Purkinje cell (primary cell): Measurements from ENCODE around the gene SCN1B. TPM values are rescaled to one million over a fixed set of nuclear protein-coding genes. Genes with fewer than 3 reads are reported as not detected.

Experiments
- polyA plus RNA-seq: library from polyadenylated mRNA; unstranded; fragments of >200 nt; fragmentation: Nextera tagmentation; gene quantifications from 2 replicates; pipeline ENCODE4 v1.2.1, GENCODE V29; 2014

Gene SCN1B
- 1.9 and 2.0 TPM in 2 replicates for polyA plus RNA-seq

DNA sequence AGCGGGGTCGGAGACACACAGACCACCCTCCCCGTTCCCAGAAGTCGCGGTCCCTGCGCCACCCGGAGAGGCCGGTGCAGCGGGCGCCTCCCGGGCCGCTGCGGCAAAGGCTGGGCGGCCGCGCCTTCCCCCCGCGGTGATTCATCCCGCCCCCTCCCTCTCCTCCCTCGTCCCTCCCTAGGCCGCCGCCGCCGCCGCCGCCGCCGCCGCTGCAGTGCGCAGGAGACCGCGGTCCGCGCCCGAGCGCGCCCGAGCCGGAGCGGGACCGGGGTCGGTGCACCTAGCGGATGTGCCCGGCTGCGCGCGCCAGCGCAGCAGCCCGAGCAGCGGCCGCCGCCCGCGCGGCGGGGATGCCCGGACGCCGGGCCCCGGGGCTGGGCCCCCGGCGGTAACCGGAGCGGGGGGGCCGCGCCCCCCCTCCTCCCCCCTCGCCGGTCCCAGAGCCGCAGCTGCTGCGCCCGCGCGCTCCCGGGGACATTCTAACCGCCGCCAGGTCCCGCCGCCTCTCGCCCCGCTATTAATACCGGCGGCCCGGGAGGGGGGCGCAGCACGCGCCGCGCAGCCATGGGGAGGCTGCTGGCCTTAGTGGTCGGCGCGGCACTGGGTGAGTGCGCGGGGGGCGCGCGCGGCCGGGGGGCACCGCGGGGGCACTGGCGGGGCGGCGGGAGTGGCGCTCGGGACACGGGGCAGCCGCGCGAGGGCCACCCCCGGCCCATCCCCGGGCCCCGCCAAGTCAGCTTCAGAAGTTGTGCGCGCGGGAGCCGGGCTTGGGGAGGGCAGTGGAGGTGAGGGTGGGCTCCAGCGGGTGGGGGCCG lies at the start of gene SCN1B:
Gene SCN1B, plus strand, starts transcription at position 214 of the 815 bp plus-strand sequence. Its CDS starts 351 bp downstream, at position 565.

GRCh38 chr19:34999498-35000337 lies 30.6 kb upstream of the SCN1B start, which contains the start of gene GRAMD1A:
TSS of gene GRAMD1A (plus strand) at chr19:35000323. CDS start at chr19:35000479, 156 bp downstream.

DNA sequence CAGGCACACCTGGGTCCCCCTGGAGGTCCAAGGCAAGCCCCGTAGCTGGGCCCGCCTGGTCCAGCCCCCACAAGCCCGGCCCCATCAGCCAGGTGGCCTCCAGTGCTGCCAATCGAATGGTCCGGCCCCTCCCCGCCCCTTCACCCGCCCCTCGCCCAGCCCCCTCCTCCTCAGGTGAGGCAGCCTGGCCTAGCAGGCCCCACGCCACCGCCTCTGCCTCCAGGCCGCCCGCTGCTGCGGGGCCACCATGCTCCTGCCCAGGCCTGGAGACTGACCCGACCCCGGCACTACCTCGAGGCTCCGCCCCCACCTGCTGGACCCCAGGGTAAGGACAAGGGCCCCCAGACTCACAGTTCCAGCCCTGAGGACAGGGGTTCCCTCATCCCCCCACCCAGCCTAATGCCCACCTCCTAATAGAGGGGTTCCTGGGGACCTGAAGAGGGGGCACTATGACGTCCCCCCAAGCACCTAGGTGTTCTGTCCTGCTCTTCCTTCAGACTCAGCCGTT lies 11.3 kb downstream of the SCN1B start, which contains the start of gene HPN:
Gene HPN, plus strand, starts transcription at position 174 of the 508 bp plus-strand sequence. CDS start 786 bp downstream, outside the sequence.

Other genes starting within 250 kb of the SCN1B start
- 4.4 and 4.6 TPM in 2 replicates for gene ZNF30, start 103.6 kb upstream of the SCN1B start, polyA plus RNA-seq
- gene ZNF792, start 66.2 kb upstream of the SCN1B start, polyA plus RNA-seq, result 0.50 TPM in 1 of 2 replicates, not detected in the other
- 0.64 and 1.0 TPM in 2 replicates for gene GRAMD1A, start 30.1 kb upstream of the SCN1B start, polyA plus RNA-seq
- gene HPN, start 11.3 kb downstream of the SCN1B start, polyA plus RNA-seq, result 0.13 and 0.67 TPM in 2 replicates
- gene FXYD3, start 85.4 kb downstream of the SCN1B start, polyA plus RNA-seq, result 0.67 and 3.5 TPM in 2 replicates
- 2.8 and 6.4 TPM in 2 replicates for gene LGI4, start 104.6 kb downstream of the SCN1B start, polyA plus RNA-seq
- 6.4 and 8.3 TPM in 2 replicates for gene FXYD1, start 108.4 kb downstream of the SCN1B start, polyA plus RNA-seq
- gene FXYD7, start 112.8 kb downstream of the SCN1B start, polyA plus RNA-seq, result 62.3 and 64.4 TPM in 2 replicates
- gene FXYD5, start 124.3 kb downstream of the SCN1B start, polyA plus RNA-seq, result 7.1 TPM in 1 of 2 replicates, not detected in the other
- not detected in 2 replicates for gene FAM187B, start 198.3 kb downstream of the SCN1B start, polyA plus RNA-seq
- not detected in 2 replicates for gene LSR, start 218.5 kb downstream of the SCN1B start, polyA plus RNA-seq
- gene USF2, start 238.5 kb downstream of the SCN1B start, polyA plus RNA-seq, result 2.9 and 3.9 TPM in 2 replicates